CD4-positive, alpha-beta T cell treated with Interleukin-6 for 4 hours (primary cell): ENCODE measurements around the gene NTN1.

Experiments used
- DNase-seq: peaks from one replicate; pipeline ENCODE4 v3.0.0-alpha.2; 2020; ENCODE audit warnings: mixed read lengths

Gene NTN1

GRCh38 chr17:9220398-9221146, 199.3 kb downstream of the NTN1 start:
- no peak for DNase-seq

GRCh38 chr17:9221147-9221921, 200.0 kb downstream of the NTN1 start:
- no peak for DNase-seq

- no peak for DNase-seq
Observed at GRCh38 chr17:9221922-9222180, 200.5 kb downstream of the NTN1 start.

GRCh38 chr17:9223531-9223930, 202.2 kb downstream of the NTN1 start:
- no peak for DNase-seq

GRCh38 chr17:9224485-9224884, 203.2 kb downstream of the NTN1 start:
- no peak for DNase-seq

GRCh38 chr17:9225305-9226101, 204.2 kb downstream of the NTN1 start:
- no peak for DNase-seq

- DNase-seq = no peak
Observed at GRCh38 chr17:9226130-9226793, 205.0 kb downstream of the NTN1 start.

- peak; percentile 46 for DNase-seq
Observed at GRCh38 chr17:9226794-9227135, 205.5 kb downstream of the NTN1 start.

- DNase-seq = no peak
Observed at GRCh38 chr17:9227819-9228407, 206.6 kb downstream of the NTN1 start.

GRCh38 chr17:9228408-9229159, 207.3 kb downstream of the NTN1 start:
- no peak for DNase-seq

GRCh38 chr17:9229160-9229825, 208.0 kb downstream of the NTN1 start:
- DNase-seq = no peak

- DNase-seq = no peak
Observed at GRCh38 chr17:9229826-9230201, 208.5 kb downstream of the NTN1 start.

- no peak for DNase-seq
Observed at GRCh38 chr17:9230346-9230745, 209.0 kb downstream of the NTN1 start.

- DNase-seq = no peak
Observed at GRCh38 chr17:9230861-9231260, 209.6 kb downstream of the NTN1 start.

- no peak for DNase-seq
Observed at GRCh38 chr17:9231449-9232154, 210.3 kb downstream of the NTN1 start.

GRCh38 chr17:9232155-9232475, 210.8 kb downstream of the NTN1 start:
- DNase-seq = no peak

GRCh38 chr17:9232591-9233270, 211.4 kb downstream of the NTN1 start:
- no peak for DNase-seq

GRCh38 chr17:9233271-9233599, 211.9 kb downstream of the NTN1 start:
- DNase-seq = no peak

- DNase-seq = no peak
Observed at GRCh38 chr17:9233761-9234160, 212.5 kb downstream of the NTN1 start.

- DNase-seq = no peak
Observed at GRCh38 chr17:9234389-9234945, 213.2 kb downstream of the NTN1 start.
